HL-60 (cell line): ENCODE measurements around the gene MAP3K2.

Experiments
- CTCF ChIP-seq: IDR thresholded peaks from one replicate; pipeline ENCODE4 v1.5.1; 2011; ENCODE audit warnings: low read length, control low read depth, inconsistent platforms; ENCODE audit not compliant: insufficient read depth
- POLR2AphosphoS5 ChIP-seq: IDR thresholded peaks from 2 replicates; pipeline ENCODE4 v1.6.1; 2012; ENCODE audit warnings: low read depth

GRCh38 chr2:127355407-127356008 is 32.3 kb downstream of the MAP3K2 start:
- TF ChIP-seq POLR2AphosphoS5, result no peak
- TF ChIP-seq CTCF, result peak; percentile 28
